GM12878 (cell line): ENCODE data around the gene HS6ST1. TPM values are rescaled to one million over a fixed set of nuclear protein-coding genes. Genes with fewer than 3 reads are reported as not detected.

Experiments used
- ATF7 ChIP-seq: fragments of 450-650 bp; IDR thresholded peaks from 2 replicates; pipeline ENCODE4 v1.6.1; 2016; ENCODE audit warnings: low read depth, mild to moderate bottlenecking
- BACH1 ChIP-seq: fragments of 450-650 bp; IDR thresholded peaks from 2 replicates; pipeline ENCODE4 v1.6.1; 2017; ENCODE audit warnings: mild to moderate bottlenecking, borderline replicate concordance
- polyA plus RNA-seq, 11 experiments: library from polyadenylated mRNA; depleted of rRNA in 4 of 11; unstranded in 6 of 11; stranded (reverse) in 5 of 11; fragments of >200 nt; fragmentation: Nextera tagmentation in 4 of 11; fragmentation: Illumina TruSeq in 1 of 11; extraction: Ambion mirVana in 4 of 11; extraction: Trizol in 1 of 11; gene quantifications; 1 replicate in 1 of 11; 2 replicates in 10 of 11; pipeline versions ENCODE4 v1.2.1 to v1.2.3, GENCODE V29; 2011 to 2016; ENCODE audit warnings: inconsistent platforms in 2 of 11, missing spikeins in 2 of 11, low read depth in 1 of 11
- total RNA-seq, 4 experiments: library from RNA; depleted of rRNA in 3 of 4; stranded (reverse); fragments of >200 nt in 3 of 4; fragmentation: Illumina TruSeq in 1 of 4; extraction: Trizol in 1 of 4; gene quantifications; 2 replicates each; pipeline versions ENCODE4 v1.2.1 to v1.2.3, GENCODE V29; 2013 to 2021
- TF ChIP-seq, protein P1 (sequence below): fragments of 150-350 bp; IDR thresholded peaks from 2 replicates; pipeline ENCODE4 v1.6.1; 2016; ENCODE audit warnings: low read depth, low read length
- TF ChIP-seq, protein P2 (sequence below): fragments of 450-650 bp; IDR thresholded peaks from 2 replicates; pipeline ENCODE4 v1.6.1; 2016; ENCODE audit warnings: mild to moderate bottlenecking, moderate library complexity, borderline replicate concordance

The HS6ST1 gene
- total and polyA plus RNA-seq, 10 of the 15 experiments (the other 5 are each of a cell fraction or from before 2014, with no cell fraction given): 0.48 to 17.0 (median 4.7) TPM

DNA sequence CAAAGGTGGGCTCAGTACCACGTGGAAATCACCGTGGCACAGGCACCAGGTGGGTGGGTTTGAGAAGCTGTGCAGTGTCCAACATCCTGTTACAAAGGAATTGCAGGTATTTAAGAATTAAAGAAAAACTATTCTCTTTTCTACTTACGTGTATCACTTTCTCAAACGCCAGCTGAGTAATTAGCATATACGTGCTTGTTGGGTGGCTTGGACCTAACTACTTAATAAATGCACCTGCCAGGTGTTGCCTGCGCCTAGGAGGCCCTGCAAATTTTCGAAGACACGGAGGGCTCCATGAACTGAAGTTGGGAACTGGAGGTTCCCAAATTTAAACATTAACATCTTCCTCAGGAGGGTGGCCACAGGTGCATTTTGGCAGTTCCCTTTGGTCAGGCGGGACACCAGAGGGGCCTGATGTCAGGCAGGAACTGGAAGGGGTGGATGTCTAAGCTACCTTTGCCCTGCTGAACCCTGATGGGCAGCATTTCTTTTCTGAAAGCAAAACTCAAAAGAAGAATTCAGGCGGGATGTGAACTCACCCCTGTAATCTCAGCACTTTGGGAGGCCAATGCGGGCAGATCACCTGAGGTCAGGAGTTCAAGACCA is 84.8 kb downstream of the HS6ST1 start (continued):
- TF ChIP-seq, protein P1, sequence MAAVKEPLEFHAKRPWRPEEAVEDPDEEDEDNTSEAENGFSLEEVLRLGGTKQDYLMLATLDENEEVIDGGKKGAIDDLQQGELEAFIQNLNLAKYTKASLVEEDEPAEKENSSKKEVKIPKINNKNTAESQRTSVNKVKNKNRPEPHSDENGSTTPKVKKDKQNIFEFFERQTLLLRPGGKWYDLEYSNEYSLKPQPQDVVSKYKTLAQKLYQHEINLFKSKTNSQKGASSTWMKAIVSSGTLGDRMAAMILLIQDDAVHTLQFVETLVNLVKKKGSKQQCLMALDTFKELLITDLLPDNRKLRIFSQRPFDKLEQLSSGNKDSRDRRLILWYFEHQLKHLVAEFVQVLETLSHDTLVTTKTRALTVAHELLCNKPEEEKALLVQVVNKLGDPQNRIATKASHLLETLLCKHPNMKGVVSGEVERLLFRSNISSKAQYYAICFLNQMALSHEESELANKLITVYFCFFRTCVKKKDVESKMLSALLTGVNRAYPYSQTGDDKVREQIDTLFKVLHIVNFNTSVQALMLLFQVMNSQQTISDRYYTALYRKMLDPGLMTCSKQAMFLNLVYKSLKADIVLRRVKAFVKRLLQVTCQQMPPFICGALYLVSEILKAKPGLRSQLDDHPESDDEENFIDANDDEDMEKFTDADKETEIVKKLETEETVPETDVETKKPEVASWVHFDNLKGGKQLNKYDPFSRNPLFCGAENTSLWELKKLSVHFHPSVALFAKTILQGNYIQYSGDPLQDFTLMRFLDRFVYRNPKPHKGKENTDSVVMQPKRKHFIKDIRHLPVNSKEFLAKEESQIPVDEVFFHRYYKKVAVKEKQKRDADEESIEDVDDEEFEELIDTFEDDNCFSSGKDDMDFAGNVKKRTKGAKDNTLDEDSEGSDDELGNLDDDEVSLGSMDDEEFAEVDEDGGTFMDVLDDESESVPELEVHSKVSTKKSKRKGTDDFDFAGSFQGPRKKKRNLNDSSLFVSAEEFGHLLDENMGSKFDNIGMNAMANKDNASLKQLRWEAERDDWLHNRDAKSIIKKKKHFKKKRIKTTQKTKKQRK: no peak
- TF ChIP-seq ATF7 (no peak), BACH1 (no peak)
- TF ChIP-seq, protein P2, sequence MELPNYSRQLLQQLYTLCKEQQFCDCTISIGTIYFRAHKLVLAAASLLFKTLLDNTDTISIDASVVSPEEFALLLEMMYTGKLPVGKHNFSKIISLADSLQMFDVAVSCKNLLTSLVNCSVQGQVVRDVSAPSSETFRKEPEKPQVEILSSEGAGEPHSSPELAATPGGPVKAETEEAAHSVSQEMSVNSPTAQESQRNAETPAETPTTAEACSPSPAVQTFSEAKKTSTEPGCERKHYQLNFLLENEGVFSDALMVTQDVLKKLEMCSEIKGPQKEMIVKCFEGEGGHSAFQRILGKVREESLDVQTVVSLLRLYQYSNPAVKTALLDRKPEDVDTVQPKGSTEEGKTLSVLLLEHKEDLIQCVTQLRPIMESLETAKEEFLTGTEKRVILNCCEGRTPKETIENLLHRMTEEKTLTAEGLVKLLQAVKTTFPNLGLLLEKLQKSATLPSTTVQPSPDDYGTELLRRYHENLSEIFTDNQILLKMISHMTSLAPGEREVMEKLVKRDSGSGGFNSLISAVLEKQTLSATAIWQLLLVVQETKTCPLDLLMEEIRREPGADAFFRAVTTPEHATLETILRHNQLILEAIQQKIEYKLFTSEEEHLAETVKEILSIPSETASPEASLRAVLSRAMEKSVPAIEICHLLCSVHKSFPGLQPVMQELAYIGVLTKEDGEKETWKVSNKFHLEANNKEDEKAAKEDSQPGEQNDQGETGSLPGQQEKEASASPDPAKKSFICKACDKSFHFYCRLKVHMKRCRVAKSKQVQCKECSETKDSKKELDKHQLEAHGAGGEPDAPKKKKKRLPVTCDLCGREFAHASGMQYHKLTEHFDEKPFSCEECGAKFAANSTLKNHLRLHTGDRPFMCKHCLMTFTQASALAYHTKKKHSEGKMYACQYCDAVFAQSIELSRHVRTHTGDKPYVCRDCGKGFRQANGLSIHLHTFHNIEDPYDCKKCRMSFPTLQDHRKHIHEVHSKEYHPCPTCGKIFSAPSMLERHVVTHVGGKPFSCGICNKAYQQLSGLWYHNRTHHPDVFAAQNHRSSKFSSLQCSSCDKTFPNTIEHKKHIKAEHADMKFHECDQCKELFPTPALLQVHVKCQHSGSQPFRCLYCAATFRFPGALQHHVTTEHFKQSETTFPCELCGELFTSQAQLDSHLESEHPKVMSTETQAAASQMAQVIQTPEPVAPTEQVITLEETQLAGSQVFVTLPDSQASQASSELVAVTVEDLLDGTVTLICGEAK: no peak
